Measurements from ENCODE around the gene KLF3.

- no peak for TF ChIP-seq EZH2phosphoT487 (IDR thresholded peaks at IDR 0.05; ENCODE audit: unreplicated experiment)
- TF ChIP-seq, protein P1, sequence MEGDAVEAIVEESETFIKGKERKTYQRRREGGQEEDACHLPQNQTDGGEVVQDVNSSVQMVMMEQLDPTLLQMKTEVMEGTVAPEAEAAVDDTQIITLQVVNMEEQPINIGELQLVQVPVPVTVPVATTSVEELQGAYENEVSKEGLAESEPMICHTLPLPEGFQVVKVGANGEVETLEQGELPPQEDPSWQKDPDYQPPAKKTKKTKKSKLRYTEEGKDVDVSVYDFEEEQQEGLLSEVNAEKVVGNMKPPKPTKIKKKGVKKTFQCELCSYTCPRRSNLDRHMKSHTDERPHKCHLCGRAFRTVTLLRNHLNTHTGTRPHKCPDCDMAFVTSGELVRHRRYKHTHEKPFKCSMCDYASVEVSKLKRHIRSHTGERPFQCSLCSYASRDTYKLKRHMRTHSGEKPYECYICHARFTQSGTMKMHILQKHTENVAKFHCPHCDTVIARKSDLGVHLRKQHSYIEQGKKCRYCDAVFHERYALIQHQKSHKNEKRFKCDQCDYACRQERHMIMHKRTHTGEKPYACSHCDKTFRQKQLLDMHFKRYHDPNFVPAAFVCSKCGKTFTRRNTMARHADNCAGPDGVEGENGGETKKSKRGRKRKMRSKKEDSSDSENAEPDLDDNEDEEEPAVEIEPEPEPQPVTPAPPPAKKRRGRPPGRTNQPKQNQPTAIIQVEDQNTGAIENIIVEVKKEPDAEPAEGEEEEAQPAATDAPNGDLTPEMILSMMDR (conservative IDR thresholded peaks at IDR 0.05; ENCODE audit: low read depth in 2 of 2): no peak
- no peak for TF ChIP-seq POLR2AphosphoS5 (IDR thresholded peaks at IDR 0.05; ENCODE audit: low read depth)
- no peak for TF ChIP-seq CREB1 (CRISPR knock-in tag; IDR thresholded peaks at IDR 0.05; ENCODE audit: low read depth)
- TF ChIP-seq EZH2 (IDR thresholded peaks at IDR 0.05; ENCODE audit: low read depth, unreplicated experiment): no peak
- TF ChIP-seq JUNB (IDR thresholded peaks at IDR 0.05; ENCODE audit: unreplicated experiment): no peak
- TF ChIP-seq, protein P2, sequence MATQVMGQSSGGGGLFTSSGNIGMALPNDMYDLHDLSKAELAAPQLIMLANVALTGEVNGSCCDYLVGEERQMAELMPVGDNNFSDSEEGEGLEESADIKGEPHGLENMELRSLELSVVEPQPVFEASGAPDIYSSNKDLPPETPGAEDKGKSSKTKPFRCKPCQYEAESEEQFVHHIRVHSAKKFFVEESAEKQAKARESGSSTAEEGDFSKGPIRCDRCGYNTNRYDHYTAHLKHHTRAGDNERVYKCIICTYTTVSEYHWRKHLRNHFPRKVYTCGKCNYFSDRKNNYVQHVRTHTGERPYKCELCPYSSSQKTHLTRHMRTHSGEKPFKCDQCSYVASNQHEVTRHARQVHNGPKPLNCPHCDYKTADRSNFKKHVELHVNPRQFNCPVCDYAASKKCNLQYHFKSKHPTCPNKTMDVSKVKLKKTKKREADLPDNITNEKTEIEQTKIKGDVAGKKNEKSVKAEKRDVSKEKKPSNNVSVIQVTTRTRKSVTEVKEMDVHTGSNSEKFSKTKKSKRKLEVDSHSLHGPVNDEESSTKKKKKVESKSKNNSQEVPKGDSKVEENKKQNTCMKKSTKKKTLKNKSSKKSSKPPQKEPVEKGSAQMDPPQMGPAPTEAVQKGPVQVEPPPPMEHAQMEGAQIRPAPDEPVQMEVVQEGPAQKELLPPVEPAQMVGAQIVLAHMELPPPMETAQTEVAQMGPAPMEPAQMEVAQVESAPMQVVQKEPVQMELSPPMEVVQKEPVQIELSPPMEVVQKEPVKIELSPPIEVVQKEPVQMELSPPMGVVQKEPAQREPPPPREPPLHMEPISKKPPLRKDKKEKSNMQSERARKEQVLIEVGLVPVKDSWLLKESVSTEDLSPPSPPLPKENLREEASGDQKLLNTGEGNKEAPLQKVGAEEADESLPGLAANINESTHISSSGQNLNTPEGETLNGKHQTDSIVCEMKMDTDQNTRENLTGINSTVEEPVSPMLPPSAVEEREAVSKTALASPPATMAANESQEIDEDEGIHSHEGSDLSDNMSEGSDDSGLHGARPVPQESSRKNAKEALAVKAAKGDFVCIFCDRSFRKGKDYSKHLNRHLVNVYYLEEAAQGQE (IDR thresholded peaks at IDR 0.05; ENCODE audit: unreplicated experiment): no peak
- no peak for TF ChIP-seq ZNF462 (CRISPR knock-in tag; IDR thresholded peaks at IDR 0.05)
These were observed 7.6 kb downstream of the KLF3 start for GRCh38 chr4:38671592-38671940.
